ENCODE results near the gene BRF1. TPM values are rescaled to one million over a fixed set of nuclear protein-coding genes. Genes with fewer than 3 reads are reported as not detected.

BRF1 gene
- total RNA-seq, 4 donors from 2014 or later, result 37.9 to 102 (median 52.5) TPM

DNA sequence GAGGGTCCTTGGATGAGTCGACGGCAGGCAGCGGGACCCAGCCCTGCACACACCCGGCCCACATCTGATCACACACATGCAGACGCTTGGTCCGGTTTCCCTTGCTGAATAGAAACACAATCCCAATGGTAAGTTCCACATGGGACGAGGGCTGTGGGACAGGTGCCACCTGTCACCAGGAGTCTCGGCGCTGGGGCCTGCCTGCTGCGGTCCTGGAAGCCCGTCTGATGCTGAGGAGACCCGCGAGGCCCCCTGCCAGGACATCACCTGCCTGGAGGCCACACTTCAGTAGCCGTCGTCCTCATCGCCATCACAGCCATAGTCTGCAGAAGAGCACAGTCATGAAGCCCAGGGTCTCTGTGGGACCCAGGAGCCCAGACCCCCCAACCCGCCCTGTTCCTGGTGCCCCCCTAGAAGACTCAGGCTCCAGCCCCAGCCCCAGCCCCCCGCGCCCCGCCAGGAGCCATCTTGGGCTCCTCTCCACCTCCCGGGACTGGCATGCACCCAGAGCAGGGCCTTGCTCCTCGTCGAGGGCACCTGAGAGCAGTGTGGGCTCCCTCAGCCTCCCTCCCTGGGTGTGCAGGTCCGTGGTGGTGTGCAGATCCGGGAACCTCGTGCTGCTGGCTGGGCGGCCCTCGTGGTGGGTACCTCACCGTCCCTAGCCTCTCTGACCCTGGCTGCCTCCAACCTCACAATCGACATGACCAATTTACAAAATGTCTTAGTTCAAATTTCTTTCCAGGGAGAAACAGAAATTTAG, 90.4 kb downstream of the BRF1 start:
- no peaks in the 10 kb centered on the region for H3K9me3 ChIP-seq
- H3K4me3 ChIP-seq, result no peak overlapping the region
- H3K27me3 ChIP-seq, result no peaks in the 10 kb centered on the region
- 86% methylated on average over 20 of the region's 30 CpGs for whole genome bisulfite sequencing
- TF ChIP-seq, protein P1, sequence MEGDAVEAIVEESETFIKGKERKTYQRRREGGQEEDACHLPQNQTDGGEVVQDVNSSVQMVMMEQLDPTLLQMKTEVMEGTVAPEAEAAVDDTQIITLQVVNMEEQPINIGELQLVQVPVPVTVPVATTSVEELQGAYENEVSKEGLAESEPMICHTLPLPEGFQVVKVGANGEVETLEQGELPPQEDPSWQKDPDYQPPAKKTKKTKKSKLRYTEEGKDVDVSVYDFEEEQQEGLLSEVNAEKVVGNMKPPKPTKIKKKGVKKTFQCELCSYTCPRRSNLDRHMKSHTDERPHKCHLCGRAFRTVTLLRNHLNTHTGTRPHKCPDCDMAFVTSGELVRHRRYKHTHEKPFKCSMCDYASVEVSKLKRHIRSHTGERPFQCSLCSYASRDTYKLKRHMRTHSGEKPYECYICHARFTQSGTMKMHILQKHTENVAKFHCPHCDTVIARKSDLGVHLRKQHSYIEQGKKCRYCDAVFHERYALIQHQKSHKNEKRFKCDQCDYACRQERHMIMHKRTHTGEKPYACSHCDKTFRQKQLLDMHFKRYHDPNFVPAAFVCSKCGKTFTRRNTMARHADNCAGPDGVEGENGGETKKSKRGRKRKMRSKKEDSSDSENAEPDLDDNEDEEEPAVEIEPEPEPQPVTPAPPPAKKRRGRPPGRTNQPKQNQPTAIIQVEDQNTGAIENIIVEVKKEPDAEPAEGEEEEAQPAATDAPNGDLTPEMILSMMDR (IDR thresholded peaks at IDR 0.05), result no peak
- TF ChIP-seq POLR2AphosphoS5 (IDR thresholded peaks at IDR 0.05) (no peak), POLR2A (IDR thresholded peaks at IDR 0.05) (no peak), EP300 (IDR thresholded peaks at IDR 0.05) (no peak)
- DNase-seq (ENCODE audit: low spot score in 2 of 2), result no peak
- H3K4me1 ChIP-seq, result peaks cover 6% of the 10 kb centered on the region
- H3K27ac ChIP-seq, result no peak overlapping the region
- H3K36me3 ChIP-seq, result peaks cover 56% of the 10 kb centered on the region

DNA sequence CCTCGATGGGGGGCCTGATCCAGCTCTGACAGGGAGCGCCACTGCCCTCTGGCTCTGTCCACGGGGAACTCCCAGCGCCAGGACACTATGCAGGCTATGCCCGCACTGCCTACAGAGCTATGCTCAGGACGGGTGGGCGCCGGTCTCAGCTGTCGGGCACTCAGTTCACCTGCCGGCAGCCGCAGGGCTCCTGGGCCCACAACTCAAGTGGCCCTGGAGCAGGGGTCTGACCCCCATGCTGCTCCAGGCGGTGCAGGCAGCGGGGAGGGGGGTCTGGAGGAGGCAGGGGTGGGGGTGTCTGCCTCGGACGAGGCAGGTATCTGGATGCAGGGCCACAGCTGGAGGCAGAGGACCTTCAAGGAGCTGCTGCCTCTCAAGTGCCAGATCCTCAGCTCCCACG, 91.2 kb downstream of the BRF1 start:
- Histone ChIP-seq H3K36me3 (peaks cover 54% of the 10 kb centered on the region), H3K4me3 (no peak overlapping the region), H3K27ac (no peak overlapping the region), H3K4me1 (peaks cover 14% of the 10 kb centered on the region), H3K9me3 (no peaks in the 10 kb centered on the region), H3K27me3 (no peaks in the 10 kb centered on the region)
- WGBS, result 80% methylated on average over 3 of the region's 16 CpGs
- TF ChIP-seq, protein P1 (IDR thresholded peaks at IDR 0.05), result no peak
- TF ChIP-seq POLR2AphosphoS5 (IDR thresholded peaks at IDR 0.05) (no peak), EP300 (IDR thresholded peaks at IDR 0.05) (no peak), POLR2A (IDR thresholded peaks at IDR 0.05) (no peak)
- DNase-seq (ENCODE audit: low spot score in 2 of 2), result no peak

DNA sequence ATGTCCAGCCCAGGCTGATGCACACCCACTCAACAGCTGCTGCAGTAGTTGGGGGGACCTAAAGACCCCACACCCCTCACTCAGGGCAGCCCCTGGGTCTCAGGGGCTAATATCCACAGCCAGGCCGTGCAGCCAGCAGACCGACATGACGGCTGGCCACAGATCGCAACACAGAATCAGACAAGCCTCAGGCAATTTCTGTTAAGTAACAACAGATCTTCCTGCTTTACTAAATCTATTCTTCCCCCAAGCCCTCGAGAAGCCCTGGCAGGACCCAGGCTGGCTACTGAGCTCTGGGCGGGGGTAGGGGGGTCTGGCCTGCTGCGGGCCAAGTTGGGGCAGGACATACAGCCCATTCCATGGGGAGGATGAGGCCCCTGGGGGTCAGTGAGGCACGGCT, 91.7 kb downstream of the BRF1 start:
- Histone ChIP-seq H3K9me3 (no peaks in the 10 kb centered on the region), H3K4me3 (no peak overlapping the region), H3K36me3 (peaks cover 48% of the 10 kb centered on the region), H3K27ac (no peak overlapping the region), H3K27me3 (no peaks in the 10 kb centered on the region), H3K4me1 (peaks cover 18% of the 10 kb centered on the region)
- TF ChIP-seq, protein P1 (IDR thresholded peaks at IDR 0.05), result no peak
- TF ChIP-seq POLR2AphosphoS5 (IDR thresholded peaks at IDR 0.05), result no peak
- 81% methylated on average over 6 of the region's 8 CpGs for WGBS
- no peak for DNase-seq (ENCODE audit: low spot score in 2 of 2)

DNA sequence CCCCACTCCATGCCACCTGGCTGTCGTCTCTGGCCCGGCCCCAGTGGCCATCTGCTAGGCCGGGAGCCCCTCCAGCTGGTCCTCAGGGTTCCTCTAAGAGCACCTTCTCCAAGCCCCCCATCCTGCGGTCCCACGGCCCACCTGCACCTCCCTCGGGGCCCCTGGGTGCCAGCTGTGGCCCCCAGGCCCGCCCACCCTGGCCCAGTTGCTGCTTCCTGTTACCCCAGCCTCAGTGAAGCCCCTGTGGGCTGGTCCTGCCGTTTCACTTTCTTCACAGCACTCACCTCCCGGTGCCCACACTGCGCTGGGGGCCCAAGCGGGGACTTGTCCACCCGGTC, 92.1 kb downstream of the BRF1 start:
- no peak for DNase-seq (ENCODE audit: low spot score in 2 of 2)
- Histone ChIP-seq H3K9me3 (no peaks in the 10 kb centered on the region), H3K36me3 (peaks cover 45% of the 10 kb centered on the region), H3K4me3 (no peak overlapping the region), H3K27me3 (no peaks in the 10 kb centered on the region), H3K4me1 (peaks cover 22% of the 10 kb centered on the region), H3K27ac (no peak overlapping the region)
- no peak for TF ChIP-seq EP300 (IDR thresholded peaks at IDR 0.05)
- TF ChIP-seq, protein P1 (IDR thresholded peaks at IDR 0.05), result no peak
- TF ChIP-seq POLR2A (IDR thresholded peaks at IDR 0.05), result no peak
- no peak for TF ChIP-seq POLR2AphosphoS5 (IDR thresholded peaks at IDR 0.05)
- WGBS, result 95% methylated on average over 8 of the region's 12 CpGs

DNA sequence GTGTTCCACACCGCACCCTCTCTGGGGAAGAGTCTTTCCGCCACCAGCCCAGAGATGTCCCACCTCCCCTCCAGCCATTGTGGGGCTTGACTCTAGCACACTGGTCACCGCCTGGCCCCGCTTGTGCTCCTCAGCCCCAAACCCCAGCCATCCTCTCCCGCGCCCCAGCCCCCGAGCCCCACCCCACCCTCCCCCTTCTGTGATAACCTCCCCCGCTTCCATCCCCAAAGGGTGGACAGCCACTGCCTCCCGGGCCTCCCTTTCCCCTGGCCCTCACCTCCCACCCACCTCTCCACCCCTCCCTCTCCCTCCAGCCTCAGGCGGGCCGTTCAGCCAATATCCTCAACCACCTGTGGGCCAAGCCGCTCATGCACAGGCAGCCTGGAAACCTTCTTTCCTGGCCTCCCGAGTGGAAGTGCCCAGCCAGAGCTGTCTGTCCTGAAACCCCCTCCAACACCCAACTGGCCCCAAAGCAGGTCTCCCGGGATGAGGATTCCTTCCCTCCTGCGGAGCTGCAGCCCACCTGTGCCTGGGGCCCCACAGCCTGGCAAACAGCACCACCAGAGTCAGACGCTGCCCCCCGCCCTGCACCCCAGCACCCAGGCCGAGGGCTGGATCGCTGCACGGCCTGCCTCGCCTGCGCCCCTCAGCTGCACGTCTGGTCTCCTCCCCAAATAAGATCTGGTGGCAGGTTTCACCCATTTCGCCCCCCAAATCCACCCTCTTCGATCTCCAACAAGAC, 92.6 kb downstream of the BRF1 start:
- WGBS, result 83% methylated on average over 23 of the region's 25 CpGs
- H3K9me3 ChIP-seq, result no peaks in the 10 kb centered on the region
- H3K4me3 ChIP-seq, result no peak overlapping the region
- H3K4me1 ChIP-seq, result peaks cover 27% of the 10 kb centered on the region
- no peaks in the 10 kb centered on the region for H3K27me3 ChIP-seq
- H3K36me3 ChIP-seq, result peaks cover 39% of the 10 kb centered on the region
- H3K27ac ChIP-seq, result no peak overlapping the region
- TF ChIP-seq, protein P1 (IDR thresholded peaks at IDR 0.05), result no peak
- no peak for TF ChIP-seq POLR2AphosphoS5 (IDR thresholded peaks at IDR 0.05)
- TF ChIP-seq EP300 (IDR thresholded peaks at IDR 0.05), result no peak
- no peak for TF ChIP-seq POLR2A (IDR thresholded peaks at IDR 0.05)
- no peak for DNase-seq (ENCODE audit: low spot score in 2 of 2)

Data from suprapubic skin (tissue), 4 donors.